Natural killer cell (primary cell): ENCODE measurements around the gene ERGIC3. TPM values are rescaled to one million over a fixed set of nuclear protein-coding genes. Genes with fewer than 3 reads are reported as not detected.
A peak's percentile ranks its signal among the peaks of the same experiment; 100 is the strongest.

Experiments used
- ATAC-seq, 3 donors: fragments of 150-1000 bp in 2 of 3; fragments of 200-7000 bp in 1 of 3; cut with Tn5 transposase; 1 replicate in 1 of 3; 2 replicates in 2 of 3; pipeline ENCODE4 v1.10.0; 2021; ENCODE audit warnings: mild to moderate bottlenecking in 2 of 3, moderate library complexity in 2 of 3
- DNase-seq, 2 donors: peaks; one replicate each; pipeline versions ENCODE4 v3.0.0 to v3.0.0-alpha.2; 2013 to 2021; ENCODE audit warnings: mixed read lengths in 1 of 2
- H3K27ac ChIP-seq: one replicate; pipeline ENCODE4 v1.5.1; 2013; ENCODE audit warnings: mild to moderate bottlenecking, low read length
- H3K27me3 ChIP-seq: one replicate; pipeline ENCODE4 v1.6.1; 2013; ENCODE audit warnings: low read length; ENCODE audit not compliant: control insufficient read depth, insufficient read depth
- H3K36me3 ChIP-seq: one replicate; pipeline ENCODE4 v1.6.1; 2013; ENCODE audit warnings: low read length; ENCODE audit not compliant: control insufficient read depth, insufficient read depth
- H3K4me1 ChIP-seq: one replicate; pipeline ENCODE4 v1.6.1; 2013; ENCODE audit warnings: low read length; ENCODE audit not compliant: control insufficient read depth, insufficient read depth
- H3K4me3 ChIP-seq: one replicate; pipeline ENCODE4 v1.5.1; 2013; ENCODE audit warnings: low read length
- H3K9me3 ChIP-seq: one replicate; pipeline ENCODE4 v1.6.1; 2013; ENCODE audit warnings: low read length; ENCODE audit not compliant: control insufficient read depth, insufficient read depth
- H3K27ac Mint-ChIP-seq, 2 donors: one replicate each; pipeline ENCODE4 v1.8.0; 2022; ENCODE audit warnings: mild to moderate bottlenecking in 2 of 2, mixed read lengths in 2 of 2, moderate library complexity in 1 of 2
- H3K27me3 Mint-ChIP-seq, 2 donors: one replicate each; pipeline ENCODE4 v1.8.0; 2022; ENCODE audit warnings: low read depth in 2 of 2, mixed read lengths in 2 of 2
- H3K36me3 Mint-ChIP-seq: one replicate; pipeline ENCODE4 v1.8.0; 2022; ENCODE audit warnings: mixed read lengths
- H3K4me1 Mint-ChIP-seq, 2 donors: one replicate each; pipeline ENCODE4 v1.8.0; 2022; ENCODE audit warnings: mixed read lengths in 2 of 2
- H3K4me3 Mint-ChIP-seq: one replicate; pipeline ENCODE4 v1.8.0; 2022; ENCODE audit warnings: mild to moderate bottlenecking, moderate library complexity, mixed read lengths
- H3K9me3 Mint-ChIP-seq, 2 donors: one replicate each; pipeline ENCODE4 v1.8.0; 2022; ENCODE audit warnings: mixed read lengths in 2 of 2
- WGBS: methylation state at CpG from one replicate; pipeline ENCODE4 v1.1.7; 2013; ENCODE audit warnings: missing lambda C conversion rate; ENCODE audit not compliant: insufficient coverage; 5-methylcytosine and 5-hydroxymethylcytosine counted together
- intact Hi-C: fragments of 100-400 bp; cut with micrococcal nuclease; formaldehyde crosslinking; loops from one replicate; pipeline ENCODE4 v1.14.2; 2022
- total RNA-seq, 4 donors: library from RNA; stranded (reverse); fragments of 120-200 nt in 1 of 4; gene quantifications; one replicate each; pipeline versions ENCODE4 v1.2.3 to v1.2.4, GENCODE V29; 2013 to 2022
- TF ChIP-seq, protein P1 (sequence below): fragments of 200-600 bp; IDR thresholded peaks from one replicate; pipeline ENCODE4 v1.8.0; 2022; ENCODE audit warnings: antibody characterized with exemption

The ERGIC3 gene
- total RNA-seq, 3 donors from 2014 or later (not counting 1 experiment from before 2014, with no cell fraction given): 128 to 130 (median 129) TPM

DNA sequence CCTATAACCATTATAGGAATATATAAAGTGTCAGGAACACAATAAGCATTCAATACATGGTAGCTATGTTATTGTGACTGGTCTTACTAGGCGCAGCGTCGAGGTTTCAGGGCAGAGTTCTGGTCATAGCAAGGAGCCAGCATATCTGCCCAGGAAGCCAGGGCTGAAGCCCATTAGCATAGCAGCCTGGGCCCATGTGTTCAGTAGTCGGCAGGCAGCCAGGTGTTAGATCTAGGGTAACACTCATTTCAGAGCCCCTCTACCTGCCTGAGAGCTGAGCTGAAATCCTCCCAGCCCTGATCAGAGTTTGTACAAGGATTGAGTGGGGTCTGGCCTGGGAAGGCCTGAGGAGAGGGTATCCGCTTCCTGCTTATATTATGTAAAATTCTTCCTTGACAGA, 44.6 kb upstream of the ERGIC3 start:
- TF ChIP-seq, protein P1, sequence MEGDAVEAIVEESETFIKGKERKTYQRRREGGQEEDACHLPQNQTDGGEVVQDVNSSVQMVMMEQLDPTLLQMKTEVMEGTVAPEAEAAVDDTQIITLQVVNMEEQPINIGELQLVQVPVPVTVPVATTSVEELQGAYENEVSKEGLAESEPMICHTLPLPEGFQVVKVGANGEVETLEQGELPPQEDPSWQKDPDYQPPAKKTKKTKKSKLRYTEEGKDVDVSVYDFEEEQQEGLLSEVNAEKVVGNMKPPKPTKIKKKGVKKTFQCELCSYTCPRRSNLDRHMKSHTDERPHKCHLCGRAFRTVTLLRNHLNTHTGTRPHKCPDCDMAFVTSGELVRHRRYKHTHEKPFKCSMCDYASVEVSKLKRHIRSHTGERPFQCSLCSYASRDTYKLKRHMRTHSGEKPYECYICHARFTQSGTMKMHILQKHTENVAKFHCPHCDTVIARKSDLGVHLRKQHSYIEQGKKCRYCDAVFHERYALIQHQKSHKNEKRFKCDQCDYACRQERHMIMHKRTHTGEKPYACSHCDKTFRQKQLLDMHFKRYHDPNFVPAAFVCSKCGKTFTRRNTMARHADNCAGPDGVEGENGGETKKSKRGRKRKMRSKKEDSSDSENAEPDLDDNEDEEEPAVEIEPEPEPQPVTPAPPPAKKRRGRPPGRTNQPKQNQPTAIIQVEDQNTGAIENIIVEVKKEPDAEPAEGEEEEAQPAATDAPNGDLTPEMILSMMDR: no peak
- Histone ChIP-seq H3K9me3 (no peaks in the 10 kb centered on the region), H3K27ac (no peak overlapping the region), H3K36me3 (peaks cover 92% of the 10 kb centered on the region), H3K27me3 (no peaks in the 10 kb centered on the region), H3K4me1 (peaks cover 12% of the 10 kb centered on the region), H3K4me3 (no peak overlapping the region)
- H3K4me3 Mint-ChIP-seq: no peak overlapping the region
- 96% methylated on average over 5 of the region's 5 CpGs for WGBS
- ATAC-seq: no peak
- H3K27ac Mint-ChIP-seq: peak overlapping the region in 1 of 2 donors; percentile 31
- no peak for DNase-seq
- no peaks in the 10 kb centered on the region for H3K9me3 Mint-ChIP-seq
- H3K36me3 Mint-ChIP-seq: peaks cover 38% of the 10 kb centered on the region
- H3K4me1 Mint-ChIP-seq: peaks cover 46 to 50% of the 10 kb centered on the region in 2 donors
- intact Hi-C loops: no loop called here
- no peaks in the 10 kb centered on the region for H3K27me3 Mint-ChIP-seq

DNA sequence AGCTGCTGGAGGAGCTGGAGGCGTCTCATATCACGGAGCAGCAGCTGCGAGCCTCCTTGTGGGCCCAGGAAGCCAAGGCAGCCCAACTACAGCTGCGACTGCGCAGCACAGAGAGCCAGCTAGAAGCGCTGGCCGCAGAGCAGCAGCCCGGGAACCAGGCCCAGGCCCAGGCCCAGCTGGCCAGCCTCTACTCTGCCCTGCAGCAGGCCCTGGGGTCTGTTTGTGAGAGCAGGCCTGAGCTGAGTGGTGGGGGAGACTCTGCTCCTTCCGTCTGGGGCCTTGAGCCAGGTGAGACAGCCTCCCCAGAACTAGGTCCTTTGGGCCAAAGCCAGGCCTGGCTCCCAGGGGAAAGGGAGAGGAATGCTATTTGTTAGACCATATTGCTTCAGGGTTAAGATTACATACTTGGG, 44.1 kb upstream of the ERGIC3 start:
- Mint-ChIP-seq H3K27me3 (no peaks in the 10 kb centered on the region), H3K36me3 (peaks cover 42% of the 10 kb centered on the region), H3K4me3 (no peak overlapping the region), H3K27ac (peak overlapping the region in 1 of 2 donors; percentile 31), H3K4me1 (peaks cover 46 to 50% of the 10 kb centered on the region in 2 donors), H3K9me3 (no peaks in the 10 kb centered on the region)
- 98% methylated on average over 9 of the region's 9 CpGs for WGBS
- Histone ChIP-seq H3K27ac (no peak overlapping the region), H3K27me3 (no peaks in the 10 kb centered on the region), H3K4me1 (peaks cover 11% of the 10 kb centered on the region), H3K4me3 (no peak overlapping the region), H3K36me3 (peaks cover 96% of the 10 kb centered on the region), H3K9me3 (no peaks in the 10 kb centered on the region)
- no peak for DNase-seq
- intact Hi-C loops: no loop called here
- no peak for ATAC-seq
- TF ChIP-seq, protein P1: no peak

DNA sequence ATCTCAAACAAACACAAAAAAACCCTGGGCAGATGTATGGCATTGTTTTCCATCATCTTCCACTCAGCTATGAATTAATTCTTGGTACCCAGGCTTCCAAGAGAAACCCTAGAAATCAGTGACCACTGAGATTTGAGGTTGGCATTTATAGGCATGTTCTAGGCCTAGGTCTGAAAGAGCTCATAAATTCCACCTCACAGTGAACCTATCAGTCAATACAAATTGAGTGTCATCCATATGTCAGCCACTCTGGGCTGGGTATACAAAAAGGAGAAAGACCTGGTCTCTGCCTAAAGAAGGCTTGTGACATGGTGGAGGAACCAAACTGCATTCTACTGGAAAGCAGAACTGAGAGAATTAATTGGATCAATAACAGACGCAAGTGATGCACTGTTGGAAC, 42.6 kb upstream of the ERGIC3 start:
- WGBS: 96% methylated on average over 1 of the region's 1 CpG
- Histone ChIP-seq H3K4me3 (no peak overlapping the region), H3K9me3 (no peaks in the 10 kb centered on the region), H3K36me3 (peaks cover 96% of the 10 kb centered on the region), H3K27ac (no peak overlapping the region), H3K4me1 (peaks cover 12% of the 10 kb centered on the region), H3K27me3 (no peaks in the 10 kb centered on the region)
- intact Hi-C loops: no loop called here
- Mint-ChIP-seq H3K27ac (peak overlapping the region; percentile 4 to 78), H3K4me3 (no peak overlapping the region), H3K36me3 (peaks cover 46% of the 10 kb centered on the region), H3K9me3 (no peaks in the 10 kb centered on the region), H3K27me3 (no peaks in the 10 kb centered on the region), H3K4me1 (peaks cover 52 to 54% of the 10 kb centered on the region in 2 donors)
- no peak for DNase-seq
- TF ChIP-seq, protein P1: no peak
- no peak for ATAC-seq

DNA sequence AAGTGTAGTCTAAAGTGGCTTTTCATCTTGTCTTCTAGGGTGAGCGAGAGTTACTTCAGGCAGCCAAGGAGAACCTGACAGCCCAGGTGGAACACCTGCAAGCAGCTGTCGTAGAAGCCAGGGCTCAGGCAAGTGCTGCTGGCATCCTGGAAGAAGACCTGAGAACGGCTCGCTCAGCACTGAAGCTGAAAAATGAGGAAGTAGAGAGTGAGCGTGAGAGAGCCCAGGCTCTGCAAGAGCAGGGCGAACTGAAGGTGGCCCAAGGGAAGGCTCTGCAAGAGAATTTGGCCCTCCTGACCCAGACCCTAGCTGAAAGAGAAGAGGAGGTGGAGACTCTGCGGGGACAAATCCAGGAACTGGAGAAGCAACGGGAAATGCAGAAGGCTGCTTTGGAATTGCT, 39.5 kb upstream of the ERGIC3 start:
- Mint-ChIP-seq H3K36me3 (peaks cover 36% of the 10 kb centered on the region), H3K27ac (peak overlapping the region; percentile 71 to 74), H3K27me3 (no peaks in the 10 kb centered on the region), H3K9me3 (no peaks in the 10 kb centered on the region), H3K4me3 (no peak overlapping the region), H3K4me1 (peaks cover 62 to 66% of the 10 kb centered on the region in 2 donors)
- no peak overlapping the region for H3K4me3 ChIP-seq
- H3K4me1 ChIP-seq: peaks cover 21% of the 10 kb centered on the region
- peaks cover 94% of the 10 kb centered on the region for H3K36me3 ChIP-seq
- H3K27me3 ChIP-seq: no peaks in the 10 kb centered on the region
- TF ChIP-seq, protein P1: no peak
- H3K9me3 ChIP-seq: no peaks in the 10 kb centered on the region
- 46% methylated on average over 8 of the region's 8 CpGs for WGBS
- H3K27ac ChIP-seq: no peak overlapping the region
- DNase-seq (no peak), ATAC-seq (no peak)
- intact Hi-C loops: no loop called here
